Hindlimb muscle (tissue), 1 donor: ENCODE results near the gene MRPL22. TPM values are rescaled to one million over a fixed set of nuclear protein-coding genes. Genes with fewer than 3 reads are reported as not detected.
"Not testable (repeated sequence)": the region's sequence is repeated elsewhere in the genome, so short reads cannot be mapped to it uniquely, and the experiment has no call there.

Source experiments
- DNase-seq: peaks from one replicate; pipeline ENCODE4 v3.0.0-alpha.2; 2013
- polyA plus RNA-seq: library from polyadenylated mRNA; unstranded; fragments of 120-200 nt; gene quantifications from one replicate; pipeline ENCODE4 v1.2.1, GENCODE V29; 2013; ENCODE audit not compliant: insufficient read length

The MRPL22 gene
- polyA plus RNA-seq: 22.9 TPM

DNA sequence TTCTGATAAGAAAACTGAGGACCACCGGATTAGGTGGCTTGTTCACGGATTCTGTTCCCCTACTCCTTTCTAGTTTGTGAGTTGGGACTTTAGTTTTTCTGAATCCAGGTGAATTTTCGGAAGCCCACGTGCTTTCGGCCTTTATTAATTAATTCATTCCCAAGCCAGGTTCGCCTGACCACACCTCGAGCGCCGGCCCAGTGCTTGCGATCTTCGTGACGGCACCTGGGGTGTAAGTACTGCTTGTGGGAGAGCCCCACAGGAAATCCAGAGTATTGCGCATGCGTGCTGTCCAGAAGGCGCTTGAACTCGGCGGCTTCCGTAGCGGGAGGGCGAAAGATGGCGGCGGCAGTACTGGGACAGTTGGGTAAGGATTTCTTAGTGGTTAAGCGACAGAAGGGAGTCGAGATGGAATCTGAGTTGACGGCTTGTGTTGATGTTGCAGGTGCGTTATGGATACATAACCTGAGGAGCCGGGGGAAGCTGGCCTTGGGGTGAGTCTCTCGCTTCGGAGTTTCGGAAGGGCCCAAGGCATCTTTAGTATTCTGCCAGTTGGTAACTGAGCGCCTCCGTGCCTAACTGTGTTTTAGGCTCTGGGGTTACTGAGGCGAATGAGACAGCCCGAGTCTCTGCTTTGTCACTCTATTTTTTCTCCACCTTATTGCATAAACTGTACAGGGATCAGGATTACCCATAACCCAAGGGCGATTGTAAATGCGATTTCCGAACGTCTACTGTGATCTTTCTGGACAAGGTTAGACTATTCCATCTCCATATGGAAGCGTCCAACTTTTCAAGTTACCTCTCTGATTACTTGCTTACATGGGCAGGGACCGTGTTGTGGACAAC lies at the start of gene MRPL22:
Gene MRPL22, plus strand, starts transcription at position 302 of the 849 bp plus-strand sequence. Its CDS starts 38 bp downstream, at position 340.
- peak; percentile 93 for DNase-seq

- no peak for DNase-seq
These were observed 48.5 kb upstream of the MRPL22 start for GRCh38 chr5:154892369-154892771.

DNA sequence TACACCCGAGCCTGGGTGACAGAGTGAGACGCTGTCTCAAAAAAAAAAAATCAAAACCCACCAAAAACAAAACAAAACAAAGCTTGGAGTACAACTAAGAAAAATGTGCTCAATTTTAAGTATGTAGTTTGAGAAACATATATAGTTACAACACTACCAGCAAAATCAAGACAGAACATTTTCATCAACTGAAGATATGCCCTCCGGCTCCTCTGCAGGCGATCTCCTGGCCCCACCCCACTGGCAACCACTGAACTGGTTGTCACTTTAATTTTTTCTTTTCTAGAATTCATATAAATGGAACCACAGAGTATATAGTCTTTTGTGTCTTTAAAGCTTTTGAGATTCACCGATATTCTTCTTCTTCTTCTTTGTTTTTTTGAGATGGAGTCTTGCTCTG lies 47.5 kb upstream of the MRPL22 start:
- DNase-seq: no peak

DNA sequence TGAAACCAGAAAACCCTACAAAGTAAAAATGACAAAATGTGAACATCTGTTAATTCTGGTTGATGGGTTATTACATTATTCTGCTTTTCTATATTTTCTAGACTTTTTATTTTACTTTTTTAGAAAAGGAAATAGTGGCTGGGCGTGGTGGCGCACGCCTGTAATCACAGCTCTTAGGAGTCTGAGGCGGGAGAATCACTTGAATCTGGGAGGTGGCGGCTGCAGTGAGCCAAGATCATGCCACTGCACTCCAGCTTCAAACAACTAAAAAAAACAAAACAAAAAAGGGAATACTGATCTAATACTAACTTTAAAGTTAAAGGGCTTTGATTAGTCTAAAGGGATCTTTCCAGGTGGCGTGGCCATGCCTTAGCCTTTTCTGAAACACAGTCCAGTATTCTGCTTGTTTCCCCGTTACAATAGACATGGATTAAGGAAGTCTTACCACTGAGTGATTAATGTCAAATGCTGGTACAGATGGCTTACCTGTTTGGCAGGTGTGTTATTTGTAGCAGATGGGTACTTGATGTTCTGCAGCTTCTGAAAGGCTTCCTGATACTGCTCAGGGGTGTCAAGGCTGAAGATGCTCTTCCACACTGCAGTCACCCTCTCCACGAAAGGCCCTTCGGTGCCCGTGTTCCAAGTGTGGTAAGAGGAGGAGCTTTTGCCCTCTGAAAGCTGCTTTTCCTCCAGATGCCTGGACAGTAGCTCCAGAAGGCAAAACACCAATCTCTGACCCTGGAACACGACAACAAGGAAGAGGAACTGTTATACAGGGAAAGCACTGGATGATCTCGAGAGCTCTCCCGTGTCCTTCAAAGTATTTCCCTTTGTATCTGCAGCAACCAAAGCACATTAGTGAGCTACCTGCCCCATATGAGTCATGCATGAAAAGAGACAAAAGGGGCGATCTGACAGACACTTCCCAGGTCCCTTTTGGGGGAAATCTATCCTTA lies 45.0 kb upstream of the MRPL22 start:
- no peak for DNase-seq

GRCh38 chr5:154896562-154897165 lies 44.2 kb upstream of the MRPL22 start:
- DNase-seq: no peak

DNA sequence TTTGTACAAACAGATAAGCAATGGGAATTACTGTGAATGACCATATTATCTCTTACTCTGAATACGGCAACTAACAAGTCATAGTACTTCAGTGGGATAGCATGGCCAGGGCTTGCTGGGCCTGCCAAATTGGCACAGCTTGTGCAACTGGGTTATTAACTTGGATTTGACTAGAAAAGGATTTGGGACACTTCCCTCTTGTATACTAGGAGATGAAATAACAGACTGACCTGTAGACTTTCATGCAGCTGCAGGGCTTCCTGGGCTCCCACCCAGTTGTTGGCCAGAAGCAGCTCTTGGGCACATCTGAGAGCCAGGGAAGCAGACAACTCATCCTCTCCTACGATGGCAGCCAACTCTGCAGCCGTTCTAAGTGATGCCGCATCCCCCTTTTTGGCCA lies 42.7 kb upstream of the MRPL22 start:
- peak; percentile 44 for DNase-seq

GRCh38 chr5:154899151-154899816 lies 41.6 kb upstream of the MRPL22 start:
- DNase-seq: peak; percentile 23

GRCh38 chr5:154900066-154900465 lies 40.8 kb upstream of the MRPL22 start:
- no peak for DNase-seq

DNA sequence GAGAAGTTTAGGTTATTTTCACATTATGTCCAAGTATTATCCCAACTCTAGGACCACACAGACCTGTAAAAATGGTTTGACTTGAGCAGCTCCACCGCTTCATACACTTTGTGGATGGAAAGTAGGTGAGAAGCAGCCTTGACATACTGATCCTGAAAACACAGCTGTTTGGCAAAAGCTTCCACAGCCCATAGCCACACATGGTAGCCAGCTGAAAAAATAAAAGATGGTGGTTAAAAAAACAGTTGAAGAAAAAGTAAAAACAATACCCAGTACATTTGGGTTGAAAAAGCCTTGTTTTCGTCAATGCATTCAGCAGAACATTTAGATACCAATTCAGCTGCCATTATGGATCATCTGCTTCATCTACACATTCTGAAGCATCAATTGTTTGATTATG lies 39.6 kb upstream of the MRPL22 start:
- DNase-seq: no peak

DNA sequence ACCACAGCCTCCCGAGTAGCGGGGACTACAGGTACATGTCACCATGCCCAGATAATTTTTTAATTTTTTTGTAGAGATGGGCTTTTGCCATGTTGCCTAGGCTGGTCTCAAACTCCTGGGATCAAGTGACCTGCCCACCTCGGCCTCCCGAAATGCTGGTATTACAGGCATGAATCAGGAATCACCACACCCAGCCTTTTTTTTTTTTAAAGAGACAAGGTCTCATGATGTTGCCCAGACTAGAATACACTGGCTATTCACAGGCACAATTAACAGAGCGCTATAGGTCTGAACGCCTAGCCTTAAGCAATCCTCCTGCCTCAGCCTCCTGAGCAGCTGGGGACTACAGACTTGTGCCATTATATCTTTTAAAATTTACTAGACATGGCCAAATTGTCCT lies 39.0 kb upstream of the MRPL22 start:
- DNase-seq: no peak

- DNase-seq: not testable (repeated sequence)
These were observed 35.3 kb upstream of the MRPL22 start for GRCh38 chr5:154905601-154906000.

GRCh38 chr5:154916874-154917273 lies 24.0 kb upstream of the MRPL22 start:
- DNase-seq: no peak

GRCh38 chr5:154917757-154918156 lies 23.1 kb upstream of the MRPL22 start:
- no peak for DNase-seq

DNA sequence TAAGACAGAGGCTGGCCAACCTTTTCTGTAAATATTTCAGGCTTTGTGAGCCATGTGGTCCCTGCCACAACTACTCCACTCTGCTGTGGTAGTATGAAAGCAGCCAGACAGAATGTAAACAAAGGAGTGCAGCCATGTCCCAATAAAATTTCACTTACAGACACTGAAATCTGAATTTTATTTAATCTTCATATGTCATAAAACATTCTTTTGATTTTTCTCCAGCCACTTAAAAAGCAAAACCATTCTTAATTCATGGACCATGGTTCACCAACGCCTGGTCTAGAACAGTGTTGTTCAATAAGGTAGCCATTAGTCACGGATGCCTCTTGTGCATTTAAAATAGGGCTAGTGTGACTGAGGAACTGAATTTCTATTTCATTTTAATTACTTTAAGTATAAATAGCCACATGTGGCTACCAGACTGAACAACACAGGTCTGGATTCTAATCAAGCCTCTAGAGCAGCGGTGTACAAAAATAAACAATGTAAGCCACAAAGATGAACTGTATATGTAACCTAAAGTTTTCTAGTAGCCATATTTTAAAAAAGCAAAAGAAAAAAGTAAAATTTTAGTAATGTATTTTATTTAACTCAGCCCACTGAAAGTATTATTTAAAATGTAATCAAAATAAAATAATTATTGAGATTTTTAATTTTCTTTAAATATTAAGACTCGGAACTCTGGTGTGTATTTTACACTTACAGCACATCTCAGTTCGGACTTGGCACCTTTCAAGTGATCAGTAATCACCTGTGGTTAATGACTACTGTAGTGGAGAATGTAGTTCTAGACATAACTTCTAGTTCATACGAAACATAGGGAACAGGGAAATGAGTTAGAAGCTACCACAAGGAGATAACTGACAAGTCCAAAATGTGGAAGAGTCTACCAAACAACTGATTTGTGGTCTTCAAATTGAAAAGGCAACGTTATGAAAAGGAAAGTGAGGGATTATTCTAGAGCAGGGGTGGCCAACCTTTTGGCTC lies 17.1 kb upstream of the MRPL22 start:
- no peak for DNase-seq

- DNase-seq: no peak
These were observed 7.3 kb upstream of the MRPL22 start for GRCh38 chr5:154933537-154933936.

DNA sequence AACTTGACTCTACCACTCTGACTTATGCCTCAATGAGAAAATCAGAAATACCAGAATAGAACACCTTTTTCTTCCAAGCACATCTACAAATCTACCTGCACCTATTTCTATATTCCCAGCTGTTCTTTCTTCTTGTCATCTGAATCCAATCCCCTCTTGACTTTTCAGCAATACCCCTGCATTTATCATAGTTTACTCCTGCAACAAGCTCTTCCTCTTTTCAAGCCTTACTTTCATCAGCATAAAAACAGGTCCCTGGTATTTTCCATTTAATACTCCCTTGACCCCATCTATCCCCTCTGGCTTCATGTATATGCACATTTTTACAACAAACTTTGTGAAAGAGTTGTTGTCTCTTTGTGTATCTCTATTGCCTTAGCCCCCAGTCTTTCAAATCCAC lies 6.0 kb upstream of the MRPL22 start:
- DNase-seq: no peak

GRCh38 chr5:154937186-154937717 lies 3.6 kb upstream of the MRPL22 start:
- DNase-seq: no peak

DNA sequence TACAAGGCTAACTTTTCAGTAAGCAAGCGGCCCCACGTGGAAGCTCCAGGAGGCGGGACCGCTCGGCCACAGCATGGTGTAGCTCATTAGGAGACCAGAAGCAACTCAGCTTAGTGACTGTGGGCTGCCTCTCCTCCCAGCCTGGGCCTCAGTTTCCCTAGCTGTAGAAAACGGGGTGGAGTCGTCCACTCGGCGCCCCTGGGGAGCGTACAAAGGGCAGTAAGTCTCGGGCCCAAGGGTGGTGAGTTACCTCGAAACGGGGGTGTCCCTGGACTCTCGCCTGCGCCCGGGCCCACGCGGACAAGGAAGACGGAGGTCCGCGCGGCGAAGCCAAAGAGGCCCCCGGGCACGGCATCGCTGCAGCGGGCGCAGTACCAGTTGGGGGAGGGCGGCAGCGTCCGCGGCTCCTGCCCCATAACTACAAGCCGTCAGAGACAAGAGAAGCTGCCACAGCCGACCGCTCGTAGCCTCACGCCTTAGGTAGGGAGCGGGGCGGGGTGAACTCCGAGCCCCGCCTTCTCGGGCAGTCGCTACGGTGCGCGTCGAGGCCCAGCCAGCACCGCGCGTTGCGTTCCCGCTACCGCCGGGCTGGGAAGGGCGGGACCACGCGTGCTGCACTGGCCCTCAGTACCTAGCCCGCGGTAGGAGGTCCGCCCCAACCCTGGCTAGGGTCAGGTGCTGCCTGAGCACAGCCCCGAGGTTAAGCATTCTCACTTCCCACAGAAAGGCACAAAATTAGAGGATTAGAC lies 3.0 kb upstream of the MRPL22 start, which contains the start of gene GEMIN5:
Gene GEMIN5, minus strand, starts transcription at position 494 of the 749 bp plus-strand sequence. Its CDS starts 78 bp downstream, at position 416.
- DNase-seq: peak; percentile 92

DNA sequence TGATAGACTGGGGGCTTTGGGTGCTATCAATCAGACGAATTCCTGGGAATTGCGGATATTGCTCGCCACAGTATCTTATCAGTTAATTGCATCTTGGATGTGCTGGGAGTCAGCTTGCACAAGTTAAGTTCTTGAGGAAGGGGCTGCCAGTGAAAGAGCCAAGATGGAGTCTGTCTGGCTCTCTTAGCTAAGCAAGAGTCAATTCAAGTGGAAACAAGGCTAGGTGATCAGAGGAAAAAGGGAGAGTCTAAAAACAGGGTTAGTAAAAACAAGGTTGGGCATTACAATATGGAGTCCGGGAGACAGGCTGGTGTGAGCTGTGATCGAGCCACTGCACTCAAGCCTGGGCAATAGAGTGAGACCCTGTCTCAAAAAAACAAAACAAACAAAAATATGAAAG lies 1.5 kb upstream of the MRPL22 start:
- DNase-seq: not testable (repeated sequence)

DNA sequence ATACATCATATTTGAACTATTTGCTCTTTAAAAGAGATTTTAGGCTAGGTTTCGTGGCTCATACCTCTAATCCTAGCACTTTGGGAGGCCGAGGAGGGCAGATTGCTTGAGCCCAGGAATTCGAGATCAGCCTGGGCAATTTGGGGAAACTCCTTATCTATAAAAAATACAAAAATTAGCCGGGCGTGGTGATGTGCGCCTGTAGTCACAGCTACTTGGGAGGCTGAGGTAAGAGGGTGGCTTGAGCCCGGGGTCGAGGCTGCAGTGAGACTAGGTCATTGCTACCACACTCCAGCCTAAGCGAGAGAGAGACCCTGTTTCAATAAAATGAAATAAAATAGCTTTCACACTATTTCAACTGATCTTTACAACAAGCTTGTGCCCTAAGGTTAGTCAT lies 500 bp upstream of the MRPL22 start:
- DNase-seq: no peak
